WTC11 (cell line): Measurements from ENCODE around the gene RFWD3.

Experiments
- ATF6 ChIP-seq: sonication (generic); formaldehyde crosslinking; IDR thresholded peaks from 2 replicates; pipeline ENCODE4 v1.8.1; 2023; ENCODE audit warnings: mild to moderate bottlenecking, missing genetic modification reagents
- CTCF ChIP-seq: fragments of 200-600 bp; IDR thresholded peaks from 2 replicates; pipeline ENCODE4 v1.8.0; 2022; ENCODE audit warnings: antibody characterized with exemption
- NR1H2 ChIP-seq: sonication (generic); formaldehyde crosslinking; IDR thresholded peaks from 2 replicates; pipeline ENCODE4 v1.9.0; 2021; ENCODE audit warnings: mild to moderate bottlenecking, moderate library complexity, missing genetic modification reagents
- ZNF416 ChIP-seq: fragments of 250-450 bp; sonication (Bioruptor Pico); IDR thresholded peaks from 2 replicates; pipeline ENCODE4 v1.9.0; 2021; ENCODE audit warnings: mild to moderate bottlenecking, inconsistent platforms

DNA sequence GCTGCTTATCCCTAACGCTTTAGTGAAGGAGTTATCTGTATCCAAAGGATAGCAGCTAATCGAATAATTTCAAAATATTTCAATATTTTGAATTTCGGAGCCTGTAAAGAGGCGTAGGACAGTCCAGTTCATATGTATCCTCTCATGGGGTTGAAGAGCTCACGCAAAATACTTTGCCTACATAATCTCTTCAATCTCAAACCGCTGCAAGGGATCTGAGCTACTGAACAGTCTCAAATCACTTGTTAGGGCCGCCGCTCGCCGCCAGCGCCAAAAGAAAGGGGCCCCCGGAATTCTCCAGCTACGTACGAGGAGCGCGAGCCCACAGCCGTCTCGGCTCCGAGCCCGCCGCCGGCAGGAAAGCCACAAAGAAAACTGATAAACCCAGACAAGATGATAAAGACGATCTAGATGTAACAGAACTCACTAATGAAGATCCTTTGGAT lies 601 bp upstream of the RFWD3 start:
- TF ChIP-seq NR1H2 (no peak), CTCF (no peak), ATF6 (CRISPR knock-in tag) (no peak), ZNF416 (CRISPR knock-in tag) (no peak)
